KMS-11 (cell line): ENCODE results near the gene TEX264.

ENCODE experiments used
- H2AFZ ChIP-seq: fragments of 200-600 bp; sonication (generic); 2 replicates; pipeline ENCODE4 v1.6.1; 2016; ENCODE audit warnings: antibody characterized with exemption, mixed run types, low read depth
- H3K27ac ChIP-seq: fragments of 200-600 bp; sonication (generic); 2 replicates; pipeline ENCODE4 v1.6.1; 2016; ENCODE audit warnings: mild to moderate bottlenecking, mixed run types
- H3K27me3 ChIP-seq: fragments of 200-600 bp; sonication (generic); 2 replicates; pipeline ENCODE4 v1.6.1; 2017; ENCODE audit warnings: mild to moderate bottlenecking, low read depth, mixed run types, moderate library complexity; ENCODE audit not compliant: insufficient read depth
- H3K36me3 ChIP-seq: fragments of 200-600 bp; sonication (generic); 2 replicates; pipeline ENCODE4 v1.6.1; 2017; ENCODE audit warnings: mild to moderate bottlenecking, mixed run types; ENCODE audit not compliant: insufficient read depth
- H3K4me1 ChIP-seq: fragments of 200-600 bp; sonication (generic); 2 replicates; pipeline ENCODE4 v1.6.1; 2016; ENCODE audit warnings: mild to moderate bottlenecking, low read depth, mixed run types; ENCODE audit not compliant: poor library complexity, severe bottlenecking
- H3K4me2 ChIP-seq: fragments of 200-600 bp; sonication (generic); 2 replicates; pipeline ENCODE4 v1.7.0; 2016; ENCODE audit warnings: mild to moderate bottlenecking, mixed run types
- H3K4me3 ChIP-seq: fragments of 200-600 bp; sonication (generic); IDR thresholded peaks from 2 replicates; pipeline ENCODE4 v1.6.1; 2017; ENCODE audit warnings: low read depth, low read length, mixed read lengths; ENCODE audit not compliant: insufficient read depth
- H3K79me2 ChIP-seq: fragments of 200-600 bp; sonication (generic); 2 replicates; pipeline ENCODE4 v1.6.1; 2016; ENCODE audit warnings: low read depth, mixed run types; ENCODE audit not compliant: insufficient read depth
- H3K9ac ChIP-seq: fragments of 200-600 bp; sonication (generic); 2 replicates; pipeline ENCODE4 v1.6.1; 2016; ENCODE audit warnings: mild to moderate bottlenecking, mixed run types
- H4K20me1 ChIP-seq: fragments of 200-600 bp; sonication (generic); 2 replicates; pipeline ENCODE4 v1.6.1; 2016; ENCODE audit warnings: mild to moderate bottlenecking, mixed run types; ENCODE audit not compliant: insufficient read depth
- CTCF ChIP-seq: fragments of 200-600 bp; sonication (generic); conservative IDR thresholded peaks from 2 replicates; pipeline ENCODE4 v1.6.1; 2017; ENCODE audit warnings: low read depth, mild to moderate bottlenecking, antibody characterized with exemption, low read length, moderate library complexity, mixed read lengths

Gene TEX264

GRCh38 chr3:51678186-51678585 lies 7.1 kb downstream of the TEX264 start:
- H3K36me3 ChIP-seq: no peaks in the 10 kb centered on the region
- no peak overlapping the region for H3K27ac ChIP-seq
- no peaks in the 10 kb centered on the region for H3K79me2 ChIP-seq
- no peaks in the 10 kb centered on the region for H3K27me3 ChIP-seq
- no peak overlapping the region for H3K9ac ChIP-seq
- peaks cover 18% of the 10 kb centered on the region for H3K4me1 ChIP-seq
- no peak overlapping the region for H3K4me2 ChIP-seq
- no peak overlapping the region for H2AFZ ChIP-seq
- no peak for TF ChIP-seq CTCF
- no peaks in the 10 kb centered on the region for H4K20me1 ChIP-seq
- H3K4me3 ChIP-seq: no peak overlapping the region

GRCh38 chr3:51678641-51679040 lies 7.6 kb downstream of the TEX264 start:
- Histone ChIP-seq H3K4me1 (peaks cover 18% of the 10 kb centered on the region), H3K27me3 (no peaks in the 10 kb centered on the region), H2AFZ (no peak overlapping the region), H3K4me2 (no peak overlapping the region), H4K20me1 (no peaks in the 10 kb centered on the region), H3K4me3 (no peak overlapping the region), H3K27ac (no peak overlapping the region), H3K79me2 (no peaks in the 10 kb centered on the region), H3K36me3 (no peaks in the 10 kb centered on the region), H3K9ac (no peak overlapping the region)
- no peak for TF ChIP-seq CTCF

GRCh38 chr3:51679318-51679717 lies 8.3 kb downstream of the TEX264 start:
- Histone ChIP-seq H3K9ac (no peak overlapping the region), H2AFZ (no peak overlapping the region), H3K4me2 (no peak overlapping the region), H3K4me1 (peaks cover 18% of the 10 kb centered on the region), H3K4me3 (no peak overlapping the region), H3K27me3 (no peaks in the 10 kb centered on the region), H3K79me2 (no peaks in the 10 kb centered on the region), H3K27ac (no peak overlapping the region), H4K20me1 (no peaks in the 10 kb centered on the region), H3K36me3 (no peaks in the 10 kb centered on the region)
- TF ChIP-seq CTCF: no peak

GRCh38 chr3:51679777-51680176 lies 8.7 kb downstream of the TEX264 start:
- H3K27ac ChIP-seq: no peak overlapping the region
- no peaks in the 10 kb centered on the region for H3K36me3 ChIP-seq
- H3K4me3 ChIP-seq: no peak overlapping the region
- H2AFZ ChIP-seq: no peak overlapping the region
- H3K79me2 ChIP-seq: no peaks in the 10 kb centered on the region
- no peaks in the 10 kb centered on the region for H3K27me3 ChIP-seq
- peaks cover 18% of the 10 kb centered on the region for H3K4me1 ChIP-seq
- TF ChIP-seq CTCF: no peak
- no peak overlapping the region for H3K9ac ChIP-seq
- H4K20me1 ChIP-seq: no peaks in the 10 kb centered on the region
- no peak overlapping the region for H3K4me2 ChIP-seq
